ENCODE measurements around the gene CCDC7.

Gene CCDC7

GRCh38 chr10:32459051-32459698 lies 13.2 kb downstream of the CCDC7 start:
- no peak for TF ChIP-seq CTCF (IDR thresholded peaks at IDR 0.05)

DNA sequence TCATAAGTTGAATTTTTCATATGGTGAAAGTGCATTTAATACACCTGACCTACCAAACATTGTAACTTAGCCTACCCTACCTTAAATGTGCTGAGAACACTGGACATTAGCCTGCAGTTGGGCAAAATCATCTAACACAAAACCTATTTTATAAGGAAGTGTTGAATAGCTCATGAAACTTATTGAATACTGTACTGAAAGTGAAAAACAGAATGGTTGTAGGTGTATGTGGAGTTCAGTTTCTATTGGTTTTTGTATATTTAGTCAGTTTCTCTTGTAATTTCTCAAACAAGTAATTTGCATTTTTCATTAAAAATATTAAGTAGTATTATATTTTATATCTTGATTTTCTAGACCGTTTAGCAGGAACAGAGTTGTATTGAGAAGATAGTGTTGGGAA lies 15.3 kb downstream of the CCDC7 start:
- TF ChIP-seq CTCF (IDR thresholded peaks at IDR 0.05) = no peak

DNA sequence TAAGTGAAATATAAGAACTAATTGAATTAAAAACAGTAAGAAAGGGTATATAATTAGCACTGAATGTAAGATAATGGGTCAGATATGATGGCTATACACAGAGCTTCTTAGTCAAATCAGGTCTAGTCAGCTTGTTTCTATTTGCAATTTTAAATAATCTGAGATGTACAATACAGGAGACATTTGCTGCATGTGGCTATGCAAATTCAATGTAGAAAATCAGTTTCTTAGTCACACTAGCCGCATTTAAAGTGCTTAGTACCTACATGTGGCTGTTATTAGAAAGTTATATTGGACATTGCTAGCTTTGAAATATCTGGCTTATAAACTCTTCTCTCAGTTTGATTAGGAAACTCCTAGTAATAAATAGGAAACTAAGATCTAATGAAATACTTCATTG lies 25.3 kb downstream of the CCDC7 start:
- TF ChIP-seq CTCF (IDR thresholded peaks at IDR 0.05) = no peak

DNA sequence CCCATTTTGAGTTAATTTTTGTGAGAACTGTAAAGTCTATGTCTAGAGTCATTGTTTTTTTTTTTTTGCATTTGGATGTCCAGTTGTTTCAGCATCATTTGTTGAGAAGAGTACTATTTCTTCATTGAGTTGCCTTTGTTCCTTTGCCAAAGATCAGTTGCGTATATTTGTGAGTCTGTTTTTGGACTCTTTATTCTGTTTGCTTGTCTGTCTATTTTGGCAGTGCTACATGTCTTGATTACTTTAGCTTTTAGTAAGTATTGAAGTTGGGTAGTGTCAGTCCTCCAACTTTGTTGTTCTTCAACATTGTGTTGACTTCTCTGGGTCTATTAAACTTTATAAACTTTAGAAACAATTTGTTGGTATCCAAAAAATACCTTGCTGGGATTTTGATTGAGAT lies 31.6 kb downstream of the CCDC7 start:
- no peak for TF ChIP-seq CTCF (IDR thresholded peaks at IDR 0.05)

GRCh38 chr10:32481606-32482005 lies 35.7 kb downstream of the CCDC7 start:
- TF ChIP-seq CTCF (IDR thresholded peaks at IDR 0.05) = no peak

- TF ChIP-seq CTCF (IDR thresholded peaks at IDR 0.05) = no peak
These were observed 43.2 kb downstream of the CCDC7 start for GRCh38 chr10:32489158-32489557.

- no peak for TF ChIP-seq CTCF (IDR thresholded peaks at IDR 0.05)
These were observed 44.0 kb downstream of the CCDC7 start for GRCh38 chr10:32489901-32490300.

GRCh38 chr10:32501906-32502305 lies 56.0 kb downstream of the CCDC7 start:
- no peak for TF ChIP-seq CTCF (IDR thresholded peaks at IDR 0.05)
